ENCODE data around the gene ARHGEF28.

Gene ARHGEF28

DNA sequence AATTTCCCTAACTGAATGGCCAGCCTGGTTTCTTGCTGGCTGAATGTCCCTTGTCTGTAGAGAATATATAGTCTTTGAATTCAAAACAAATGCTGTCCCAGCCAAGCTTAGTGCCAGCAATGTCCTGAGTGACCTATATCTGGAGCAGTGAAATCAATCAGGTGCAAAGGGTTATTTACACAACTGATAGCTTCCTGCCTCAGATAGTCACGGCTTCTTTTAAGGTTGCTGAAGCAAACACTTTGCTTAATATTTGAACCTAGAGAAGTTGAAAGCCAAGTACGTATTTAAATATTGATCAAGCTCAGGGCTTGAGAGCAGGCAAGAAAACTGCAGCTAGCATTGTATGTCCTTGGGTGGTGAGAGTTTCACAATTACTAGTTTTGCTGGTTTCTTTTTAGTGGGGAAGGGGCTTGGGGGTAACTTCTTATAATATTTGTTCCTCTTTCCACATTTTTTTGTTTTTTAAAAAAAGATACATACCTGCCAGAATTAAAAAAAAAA lies 2.0 kb upstream of the ARHGEF28 start:
- DNase-seq: no peak

DNA sequence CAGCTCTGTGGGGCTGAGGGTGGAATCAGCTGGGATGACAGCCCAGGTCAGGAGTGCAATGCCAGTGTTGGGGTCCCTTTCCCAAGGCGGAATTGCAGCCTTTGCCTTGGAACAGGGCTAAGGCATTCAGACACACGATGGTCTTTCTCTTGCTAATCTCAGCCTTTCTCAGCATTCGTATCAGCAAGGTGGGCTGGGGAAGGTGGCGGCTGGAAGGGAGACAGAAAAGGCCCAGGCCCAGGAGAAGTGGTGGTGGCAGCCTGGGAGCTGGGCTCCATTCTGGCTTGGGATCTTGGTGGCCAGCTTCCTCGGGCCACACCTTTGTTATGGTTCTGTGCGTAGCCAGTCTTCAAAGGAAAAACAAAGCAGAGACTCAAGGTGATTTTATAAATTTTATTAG lies 1.1 kb upstream of the ARHGEF28 start:
- no peak for DNase-seq

DNA sequence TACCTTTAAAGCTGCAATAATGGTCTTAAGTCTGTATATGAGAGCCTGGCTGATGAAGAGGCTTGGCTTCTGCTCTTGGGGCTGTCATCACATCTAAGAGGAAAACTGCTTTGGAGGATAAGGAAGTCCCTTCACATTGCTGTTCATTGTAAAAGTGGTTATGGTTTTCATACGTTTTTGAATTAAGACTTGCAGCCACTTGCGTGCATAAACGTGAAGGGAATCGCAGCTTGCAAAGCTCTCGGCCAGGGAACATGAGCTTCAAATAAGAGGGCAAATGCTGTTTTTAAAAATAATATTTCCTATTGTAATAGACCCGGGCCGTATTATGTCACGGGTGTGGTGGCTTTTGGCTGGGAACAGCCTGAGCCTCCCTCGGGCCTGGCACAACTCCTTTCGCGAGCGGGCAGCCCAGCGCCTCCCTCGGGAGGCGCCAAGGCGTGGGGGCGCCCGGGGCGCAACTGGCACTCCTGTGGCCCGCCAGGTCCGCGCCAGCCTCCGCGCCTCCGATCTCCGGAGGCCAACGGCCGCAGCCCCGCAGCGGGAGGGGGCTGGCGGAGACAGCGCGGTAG lies 538 bp upstream of the ARHGEF28 start:
- no peak for DNase-seq

DNA sequence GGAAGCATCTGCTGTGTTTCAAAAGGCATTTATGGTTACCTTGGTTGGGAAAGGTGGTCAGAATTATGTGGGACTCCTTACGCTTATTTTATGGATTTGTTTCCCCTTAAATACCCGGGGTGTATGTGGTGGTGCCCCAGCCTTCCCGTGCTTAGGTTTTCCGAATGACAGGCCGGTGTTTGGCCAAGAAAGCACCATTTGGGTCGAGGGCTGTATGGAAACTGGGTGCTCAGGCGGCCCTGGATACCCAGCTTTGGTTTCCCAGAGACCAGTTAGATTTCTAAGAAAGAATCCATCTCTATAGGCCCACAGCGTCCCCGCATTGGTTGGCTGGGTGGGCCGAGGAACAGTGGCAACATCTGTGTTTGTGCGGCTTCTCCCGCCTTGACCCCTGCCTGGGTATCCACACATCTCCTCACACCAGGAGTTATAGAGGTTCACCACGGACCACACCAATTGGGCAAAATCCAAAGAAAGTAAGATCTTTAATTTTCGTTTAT lies 868 bp downstream of the ARHGEF28 start:
- DNase-seq: no peak

DNA sequence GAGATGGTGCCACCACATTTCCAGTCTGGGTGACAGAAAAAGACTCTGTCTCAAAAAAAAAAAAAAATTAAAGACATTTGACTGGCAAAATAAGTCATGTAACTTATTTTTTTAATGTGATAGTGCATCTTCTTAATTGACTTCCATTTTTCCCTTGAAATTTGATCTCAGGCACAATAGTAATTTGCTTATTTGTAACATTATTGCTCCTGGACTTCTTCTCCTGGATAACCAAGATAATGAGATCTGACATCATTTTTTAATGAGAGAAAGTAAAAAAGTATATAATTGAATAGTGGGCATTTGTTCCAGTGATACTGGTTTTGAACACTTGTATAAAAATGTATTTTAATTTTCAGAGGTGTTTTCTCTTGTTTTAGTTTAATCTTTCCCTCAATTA lies 3.5 kb downstream of the ARHGEF28 start:
- no peak for DNase-seq

DNA sequence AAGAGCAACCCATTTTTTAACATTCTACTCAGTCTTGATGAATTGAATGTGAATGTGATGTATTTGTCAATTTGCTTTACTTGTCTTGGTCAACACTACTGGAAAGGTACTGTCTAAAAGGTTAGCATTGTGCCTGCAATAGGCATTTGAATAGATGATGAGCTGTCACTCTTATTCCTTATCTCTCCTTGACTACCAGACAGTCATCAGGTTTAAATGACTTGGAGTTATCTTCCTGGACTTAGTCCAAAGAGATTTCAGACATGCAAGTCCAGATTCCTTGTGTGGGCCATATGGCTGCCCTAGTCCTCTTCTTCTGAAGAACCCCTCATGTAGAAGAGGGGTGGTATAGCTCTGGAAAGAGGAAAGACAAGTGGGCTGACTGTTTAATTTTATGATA lies 4.8 kb downstream of the ARHGEF28 start:
- DNase-seq: no peak

DNA sequence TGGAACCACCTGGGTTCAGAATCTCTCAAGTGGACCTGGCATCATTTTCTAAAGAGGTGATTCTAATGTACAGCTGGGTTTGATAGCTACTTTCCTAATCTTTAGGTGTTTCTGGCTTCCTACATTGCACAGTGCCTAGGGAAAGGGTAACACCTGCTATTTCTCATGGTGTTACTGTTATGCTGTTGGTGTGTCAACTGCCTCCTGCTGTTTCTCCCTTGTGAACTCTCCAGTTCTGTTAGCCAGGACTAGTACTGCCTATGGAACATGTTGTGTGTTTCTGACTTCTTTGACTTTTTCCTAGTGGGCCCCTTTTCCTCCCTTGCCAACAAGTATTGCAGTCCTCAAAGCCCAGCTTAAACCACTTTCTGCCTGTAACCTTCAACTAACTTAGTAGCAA lies 5.5 kb downstream of the ARHGEF28 start:
- no peak for DNase-seq

DNA sequence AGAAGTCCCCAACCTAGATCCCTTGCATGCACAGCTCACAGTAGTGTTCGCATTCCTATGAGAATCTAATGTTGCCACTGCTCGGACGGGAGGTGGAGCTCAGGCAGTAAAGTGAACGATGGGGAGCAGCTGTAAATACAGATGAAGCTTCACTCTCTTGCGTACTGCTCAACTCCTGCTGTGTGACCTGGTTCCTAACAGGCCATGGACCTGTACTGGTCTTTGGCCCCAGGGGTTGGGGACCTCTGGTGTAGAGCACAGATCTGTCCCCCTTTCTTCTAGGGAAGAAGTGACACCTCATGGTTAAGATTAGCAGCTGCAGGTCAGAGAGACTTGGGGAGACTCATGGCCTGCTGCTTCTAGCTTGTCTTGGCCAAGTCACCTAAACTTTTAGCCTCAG lies 7.1 kb downstream of the ARHGEF28 start:
- DNase-seq: no peak

DNA sequence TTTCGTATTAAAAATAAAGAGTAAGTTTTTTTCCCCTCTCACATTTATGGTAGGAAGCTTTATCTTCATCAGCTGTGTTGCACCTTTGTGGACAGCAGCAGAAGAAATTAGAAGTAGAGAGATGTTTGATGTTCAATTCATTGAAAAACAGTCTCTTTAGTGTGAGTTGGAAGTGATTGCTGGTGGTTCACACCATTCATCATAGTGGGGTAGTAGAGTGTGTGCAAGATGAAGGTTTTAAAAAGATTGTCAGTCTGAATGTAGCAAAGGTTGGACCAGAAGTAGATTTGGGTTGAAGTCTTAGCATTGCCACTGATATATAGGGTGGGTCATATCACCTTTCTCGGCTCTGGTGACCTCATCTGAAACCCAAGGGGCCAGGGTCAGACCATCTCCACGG lies 10.4 kb downstream of the ARHGEF28 start:
- no peak for DNase-seq

DNA sequence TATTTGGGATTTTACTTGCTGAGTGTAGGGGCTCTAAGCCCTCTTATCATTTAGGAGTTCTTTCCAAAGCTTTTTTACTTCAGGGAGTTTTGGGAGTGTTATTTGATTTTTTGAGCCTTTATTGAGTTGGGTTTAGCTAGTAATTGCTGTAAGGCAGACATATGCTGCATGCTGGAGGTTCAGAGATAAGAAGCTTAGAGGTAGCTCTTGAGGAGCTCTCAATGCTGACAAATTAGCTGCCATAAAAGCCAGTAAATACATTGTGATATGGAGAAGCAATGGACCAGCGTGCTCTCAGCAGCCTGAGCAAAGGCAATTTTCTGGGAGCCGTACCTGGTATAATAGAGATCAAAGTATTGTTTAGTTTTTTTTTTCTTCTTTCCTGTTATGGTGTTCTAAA lies 11.6 kb downstream of the ARHGEF28 start:
- no peak for DNase-seq

DNA sequence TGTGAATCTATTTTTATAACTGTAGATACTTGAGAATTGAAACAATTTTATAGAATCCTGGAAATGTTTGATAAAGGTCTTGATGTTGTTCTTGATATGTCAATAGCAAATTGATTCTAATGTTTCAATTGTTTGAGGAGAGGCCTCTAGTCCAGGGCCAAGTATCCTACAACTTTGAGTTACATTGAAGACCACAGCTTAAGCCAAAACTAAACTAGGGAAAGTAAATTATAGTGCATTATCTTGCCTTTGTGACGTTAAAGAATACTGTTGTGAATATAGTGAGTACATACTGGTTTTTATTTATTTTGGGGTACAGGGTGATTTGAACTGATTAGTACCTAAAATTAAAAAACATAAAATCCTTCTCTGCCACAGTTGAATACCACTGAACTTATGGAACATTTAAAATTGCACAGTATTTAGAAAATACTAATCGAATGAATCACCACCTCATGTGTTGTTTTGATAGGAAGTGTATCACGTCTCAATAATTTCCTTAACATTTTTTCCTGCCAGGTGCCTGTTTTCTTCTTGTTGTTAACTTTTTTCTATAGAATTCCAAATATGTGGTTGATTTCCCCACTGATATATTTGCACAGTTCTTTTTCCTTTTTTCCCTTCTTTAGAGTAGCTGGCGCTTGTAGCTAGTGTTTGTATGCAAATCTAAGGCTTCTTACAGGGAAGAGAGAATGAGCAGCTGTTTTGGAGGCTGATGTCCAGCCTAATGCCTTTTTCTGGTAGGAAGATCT lies 12.5 kb downstream of the ARHGEF28 start:
- DNase-seq: no peak

DNA sequence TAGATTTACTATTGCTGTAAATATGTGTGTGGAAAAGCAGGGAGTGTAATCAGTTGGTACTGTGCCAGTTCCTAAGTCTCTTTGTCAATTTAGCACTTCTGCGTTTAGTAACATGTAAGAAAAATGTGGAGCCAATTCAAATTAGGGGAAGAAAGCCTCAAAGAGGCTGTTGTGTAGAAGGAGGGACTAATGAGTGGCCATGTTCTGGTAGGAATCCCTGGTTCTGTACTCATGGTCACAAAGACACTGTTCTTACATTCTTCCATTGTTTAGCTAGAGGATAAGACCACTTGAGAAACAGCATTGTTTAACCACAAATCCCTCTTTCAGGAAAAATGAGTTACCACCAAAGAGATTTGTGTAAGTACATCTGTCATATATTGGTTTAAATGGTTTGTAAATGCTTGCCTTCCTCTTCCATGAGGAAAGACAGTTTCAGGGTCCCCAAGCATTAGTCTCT lies 14.9 kb downstream of the ARHGEF28 start:
- no peak for DNase-seq

DNA sequence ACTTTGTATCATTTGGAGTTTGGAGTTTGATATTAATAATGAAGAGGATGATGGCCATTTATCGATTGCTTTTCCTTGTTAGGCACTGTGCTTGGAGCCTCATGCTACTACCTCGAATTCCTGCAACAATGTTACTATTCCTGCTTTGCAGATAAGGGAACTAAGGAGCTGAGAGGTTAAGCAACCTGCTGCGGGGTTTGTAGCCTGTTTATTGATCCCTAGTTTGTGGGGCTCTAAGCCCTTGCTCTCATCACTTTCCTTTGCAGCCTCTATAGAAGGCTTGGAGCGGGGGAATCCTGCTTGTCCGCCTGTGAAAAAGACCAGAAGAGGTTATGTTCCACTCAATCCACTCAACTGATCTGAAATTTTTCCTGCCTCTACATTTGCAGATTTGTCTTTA lies 15.8 kb downstream of the ARHGEF28 start:
- no peak for DNase-seq

DNA sequence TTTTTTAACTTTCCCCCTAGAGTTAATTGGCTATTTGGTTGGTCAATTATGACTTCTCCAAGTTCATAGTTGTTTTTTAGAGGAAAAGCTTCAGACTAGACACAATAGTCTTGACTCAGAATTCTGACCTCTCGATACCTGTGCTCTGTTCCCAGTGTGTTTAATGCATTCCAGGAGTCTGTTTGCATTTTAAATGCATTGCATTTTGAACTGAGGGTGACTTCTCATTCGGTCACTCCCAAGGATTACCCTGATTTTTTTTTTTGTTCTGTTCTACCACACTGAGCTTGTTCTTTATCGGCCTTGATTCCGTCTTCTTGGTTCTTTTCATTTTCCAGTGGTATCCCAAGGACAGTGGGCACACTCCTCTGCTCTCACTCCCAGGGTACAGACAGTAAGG lies 16.3 kb downstream of the ARHGEF28 start:
- DNase-seq: no peak

DNA sequence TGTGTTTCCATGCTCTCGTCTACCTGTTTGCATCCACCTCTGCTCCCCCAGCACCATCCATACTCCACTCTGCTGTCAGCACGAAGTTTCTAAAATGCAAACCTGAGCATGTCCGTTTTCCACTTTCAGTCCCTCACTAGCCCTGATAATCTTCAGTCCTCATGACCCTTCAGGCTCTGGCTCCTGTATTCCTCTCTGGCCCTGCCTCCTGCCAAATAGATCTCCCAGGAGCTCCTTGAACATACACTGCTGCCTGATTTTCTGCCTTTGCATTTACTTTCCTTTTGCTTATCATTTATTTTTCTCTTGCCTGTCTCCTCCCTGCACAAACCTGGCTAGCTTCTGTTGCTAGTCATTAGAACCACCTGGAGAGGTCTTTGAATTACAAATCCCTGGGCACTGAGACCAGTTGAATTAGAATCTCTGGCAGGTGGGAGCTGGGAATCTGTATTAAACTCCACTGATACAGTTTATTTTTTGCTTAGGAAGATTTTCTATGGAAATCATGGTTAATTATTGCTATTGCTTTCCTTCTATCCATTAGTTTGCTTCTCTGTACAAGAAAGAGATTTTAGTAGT lies 18.5 kb downstream of the ARHGEF28 start:
- no peak for DNase-seq

DNA sequence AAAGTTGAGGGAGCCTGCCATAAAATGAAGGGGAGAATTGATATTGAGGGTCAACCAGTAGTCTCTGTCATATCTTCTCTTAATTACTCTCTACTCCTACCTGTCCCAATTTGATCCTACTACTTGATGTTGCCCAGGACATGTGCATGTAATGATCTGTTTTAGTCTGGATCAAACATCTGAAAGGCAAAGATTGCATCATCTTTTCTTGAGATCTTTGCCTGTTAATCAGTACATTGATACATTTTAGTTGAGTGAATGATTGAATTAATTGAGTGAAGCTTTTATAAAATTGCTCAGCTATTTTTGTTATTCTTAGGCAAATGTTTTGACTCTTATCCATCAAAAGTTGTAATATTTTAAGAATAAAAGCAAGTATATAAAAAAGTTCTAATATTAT lies 21.7 kb downstream of the ARHGEF28 start:
- DNase-seq: no peak

DNA sequence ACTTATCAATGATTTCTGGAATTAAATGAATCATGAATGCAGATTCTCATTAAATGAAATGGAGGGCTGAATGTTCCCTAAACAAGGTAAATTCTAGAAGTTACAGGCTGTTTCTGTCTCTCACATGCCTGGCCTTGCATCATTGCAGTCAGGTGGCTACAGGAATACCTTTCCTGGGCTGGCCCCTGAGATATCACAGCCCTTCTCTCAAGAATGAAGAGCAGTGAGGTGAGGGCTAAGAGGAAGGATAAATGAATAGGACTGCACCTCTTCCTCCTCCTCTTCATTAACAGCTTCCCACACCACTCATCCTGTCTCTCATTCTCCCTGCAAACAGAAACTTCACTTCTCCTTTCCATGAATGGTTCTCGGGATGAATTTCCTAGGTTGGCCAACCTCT lies 22.5 kb downstream of the ARHGEF28 start:
- no peak for DNase-seq

DNA sequence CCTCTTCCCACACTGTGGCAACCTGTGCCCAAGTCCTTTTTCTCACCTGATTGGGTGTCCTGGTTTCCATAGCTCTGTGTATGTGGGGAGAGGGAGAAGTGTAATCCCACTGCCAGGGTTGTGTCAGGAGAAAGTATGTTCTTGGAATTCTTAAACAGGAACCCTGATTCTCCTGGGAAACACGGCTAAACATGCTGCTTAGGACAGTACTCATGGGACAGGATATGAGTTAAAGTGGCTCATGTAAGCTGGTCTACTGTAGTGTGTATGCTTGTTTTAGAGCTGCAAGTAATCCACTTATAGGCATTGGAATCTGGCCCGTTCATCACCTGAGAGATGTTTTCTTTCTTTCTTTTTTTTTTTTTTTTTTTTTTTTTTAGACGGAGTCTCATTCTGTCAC lies 23.9 kb downstream of the ARHGEF28 start:
- DNase-seq: no peak

DNA sequence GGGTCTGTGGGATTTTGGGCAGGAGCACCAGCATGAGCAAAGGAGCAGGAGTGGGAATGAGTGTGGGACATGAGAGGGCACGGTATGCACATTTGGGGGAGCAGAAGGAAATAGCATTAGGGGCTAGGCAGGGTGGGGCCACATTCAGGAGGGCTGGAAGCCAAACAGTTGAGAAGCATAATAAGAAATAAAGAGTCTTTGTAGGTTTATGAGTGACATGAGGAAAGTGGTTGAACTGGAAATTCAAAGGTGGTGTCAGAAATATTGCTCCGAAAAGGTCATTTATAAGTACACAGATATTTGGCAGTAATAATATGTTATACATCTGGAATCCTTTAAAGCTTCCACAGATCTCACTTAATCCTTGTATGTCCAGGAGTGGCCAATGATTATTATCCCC lies 26.4 kb downstream of the ARHGEF28 start:
- no peak for DNase-seq

DNA sequence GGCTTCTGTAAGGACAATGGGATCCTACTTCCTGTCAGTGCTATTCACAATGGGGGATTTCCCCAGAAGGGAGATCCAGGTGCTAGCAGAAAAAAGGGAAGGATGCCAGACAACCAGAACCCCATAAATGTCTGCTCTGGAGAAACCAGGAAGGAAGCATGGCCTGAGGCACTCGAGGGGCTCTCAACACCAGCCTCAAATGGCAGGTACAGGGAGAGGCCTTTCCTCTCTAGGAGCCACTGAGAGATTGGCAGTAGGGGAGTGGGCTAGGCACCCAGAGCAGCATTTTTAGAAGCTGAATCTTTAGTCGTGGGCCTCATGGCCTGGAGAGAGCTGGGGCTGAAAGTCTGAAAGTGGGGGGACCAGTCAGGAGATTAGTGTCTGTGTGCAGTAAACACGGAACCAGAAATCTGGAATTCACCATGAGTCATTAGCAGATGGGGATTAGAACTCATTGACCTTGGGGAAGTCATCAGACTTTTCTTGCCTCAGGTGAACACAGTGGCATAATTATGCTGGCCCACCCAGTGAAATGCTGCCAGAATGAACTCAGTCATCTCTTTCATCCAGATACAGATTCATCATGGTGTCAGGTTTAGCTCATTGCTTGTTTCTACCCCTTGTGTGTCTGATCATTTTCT lies 28.3 kb downstream of the ARHGEF28 start:
- DNase-seq: no peak

DNA sequence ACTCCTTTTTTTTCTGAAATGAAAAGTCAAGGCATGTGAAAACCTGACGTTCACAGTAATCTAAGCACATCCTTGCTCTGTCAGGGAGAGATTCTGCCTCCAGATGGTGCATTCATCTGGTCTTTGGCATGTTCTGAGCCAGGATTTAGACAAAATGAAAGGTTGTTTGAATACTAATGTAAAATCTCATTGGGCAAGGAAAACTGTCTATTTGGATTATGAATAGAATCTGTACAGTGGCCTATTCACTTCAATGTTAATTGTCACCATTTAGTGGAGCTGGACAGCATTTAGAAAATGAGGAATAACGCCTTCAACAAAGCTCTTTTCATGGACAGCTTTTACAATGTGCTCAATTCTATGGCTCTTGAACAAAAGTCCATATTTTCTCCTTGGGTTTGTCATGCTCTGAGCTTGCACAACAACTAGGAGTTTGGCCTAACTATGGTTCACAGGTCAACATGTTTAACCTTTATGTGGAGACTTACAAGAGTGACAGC lies 28.9 kb downstream of the ARHGEF28 start:
- no peak for DNase-seq

DNA sequence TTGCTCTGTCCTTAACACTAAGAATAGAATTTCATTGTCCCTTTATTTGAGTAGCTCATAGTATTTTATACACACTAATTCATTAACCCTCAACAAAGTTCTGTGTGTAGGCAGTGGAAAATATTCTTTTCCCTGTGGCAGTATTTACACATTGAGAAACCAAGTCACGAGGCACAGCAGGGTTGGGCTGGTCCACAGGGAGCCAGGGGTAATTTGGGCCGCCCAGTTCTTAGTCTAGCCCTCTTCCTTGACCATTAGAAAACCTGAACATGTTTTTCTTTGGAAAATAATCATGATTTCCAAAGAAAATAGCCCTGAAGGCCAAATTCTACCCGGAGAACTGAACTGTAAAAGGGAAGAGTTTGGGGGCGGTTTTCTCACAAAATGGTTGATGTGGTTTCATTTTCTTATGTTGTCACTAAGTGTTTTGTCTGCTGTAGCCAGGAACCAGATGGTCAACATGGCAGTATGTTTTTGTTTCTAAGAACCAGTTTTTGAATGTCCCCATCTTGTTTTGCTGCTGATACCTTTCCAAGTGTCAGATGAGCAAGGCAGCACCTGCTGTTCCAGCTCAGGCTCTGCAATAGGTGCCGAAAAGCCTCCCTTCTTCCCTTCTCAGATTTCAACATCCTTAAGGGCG lies 29.6 kb downstream of the ARHGEF28 start:
- no peak for DNase-seq

DNA sequence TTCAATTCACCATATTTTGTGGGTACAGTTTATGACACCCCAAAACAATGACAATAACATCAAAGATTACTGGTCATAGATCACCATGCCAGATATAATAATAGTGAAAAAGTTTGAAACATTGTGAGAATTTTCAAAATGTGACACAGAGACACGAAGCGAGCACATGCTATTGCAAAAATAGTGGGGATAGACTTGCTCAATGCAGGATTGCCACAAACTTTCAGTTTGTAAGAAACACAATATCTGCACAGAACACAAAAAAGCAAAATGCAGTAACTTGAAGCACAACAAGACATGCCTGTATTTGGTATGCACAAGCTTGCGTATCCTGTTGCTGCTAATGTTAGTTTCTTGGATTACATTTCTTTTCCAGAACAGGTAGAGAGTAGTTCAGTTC lies 35.8 kb downstream of the ARHGEF28 start:
- DNase-seq: no peak

All from GDM1 (cell line).